HG02678 (cell line): ENCODE measurements around the gene RBM6.
A peak's percentile ranks its signal among the peaks of the same experiment; 100 is the strongest.
"Not testable (repeated sequence)": the region's sequence is repeated elsewhere in the genome, so short reads cannot be mapped to it uniquely, and the experiment has no call there.

ENCODE experiments used
- ATAC-seq: cut with Tn5 transposase; IDR thresholded peaks from one replicate; pipeline ENCODE4 v1.9.1; 2021; ENCODE audit warnings: mild to moderate bottlenecking, moderate library complexity; ENCODE audit not compliant: unreplicated experiment

Gene RBM6

GRCh38 chr3:49916686-49917085 lies 23.3 kb upstream of the RBM6 start:
- no peak for ATAC-seq

- not testable (repeated sequence) for ATAC-seq
These were observed 22.0 kb upstream of the RBM6 start for GRCh38 chr3:49917806-49918590.

GRCh38 chr3:49924683-49925082 lies 15.3 kb upstream of the RBM6 start:
- ATAC-seq: no peak

DNA sequence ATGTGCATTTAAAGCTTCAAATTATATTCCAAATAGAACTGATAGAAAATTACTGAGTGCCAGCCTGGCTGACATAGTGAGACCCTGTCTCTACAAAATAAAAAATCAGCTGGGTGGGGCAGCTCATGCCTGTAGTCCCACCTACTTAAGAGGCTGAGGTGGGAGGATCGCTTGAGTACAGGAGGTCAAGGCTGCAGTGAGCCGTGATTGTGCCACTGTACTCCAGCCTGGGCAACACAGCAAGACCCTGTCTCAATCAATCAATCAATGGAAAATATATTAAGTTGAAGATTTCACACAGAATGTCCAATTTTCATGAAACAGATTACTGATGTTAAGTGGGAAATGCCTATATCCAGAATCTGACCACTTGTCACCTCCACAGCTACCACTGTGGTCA lies 14.5 kb upstream of the RBM6 start:
- no peak for ATAC-seq

DNA sequence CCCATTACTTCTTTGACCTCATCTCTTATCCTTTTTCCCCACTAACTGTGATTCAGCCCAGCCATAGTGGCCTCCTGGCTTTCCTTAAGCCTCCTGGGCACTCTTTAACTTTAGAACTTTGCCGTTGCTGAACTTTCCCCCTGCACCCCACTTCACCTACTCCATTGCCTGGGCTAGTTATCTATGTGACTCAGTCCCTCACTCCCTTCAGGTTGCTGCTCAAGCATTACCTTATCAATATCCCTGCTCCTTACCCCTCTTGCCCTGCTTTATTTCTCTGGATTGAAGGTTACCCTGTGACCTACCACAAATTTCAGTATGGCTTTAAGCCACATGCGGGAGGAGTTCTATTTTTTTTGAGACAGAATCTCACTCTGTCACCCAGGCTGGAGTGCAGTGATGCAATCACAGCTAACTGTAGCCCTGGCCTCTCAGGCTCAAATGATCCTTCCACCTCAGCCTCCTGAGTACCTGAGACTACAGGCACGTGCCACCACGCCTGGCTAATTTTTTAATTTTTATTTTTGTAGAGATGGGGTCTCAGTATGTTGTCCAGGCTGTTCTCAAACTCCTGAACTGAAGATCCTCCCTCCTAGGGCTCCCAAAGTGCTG lies 13.7 kb upstream of the RBM6 start:
- ATAC-seq: no peak

DNA sequence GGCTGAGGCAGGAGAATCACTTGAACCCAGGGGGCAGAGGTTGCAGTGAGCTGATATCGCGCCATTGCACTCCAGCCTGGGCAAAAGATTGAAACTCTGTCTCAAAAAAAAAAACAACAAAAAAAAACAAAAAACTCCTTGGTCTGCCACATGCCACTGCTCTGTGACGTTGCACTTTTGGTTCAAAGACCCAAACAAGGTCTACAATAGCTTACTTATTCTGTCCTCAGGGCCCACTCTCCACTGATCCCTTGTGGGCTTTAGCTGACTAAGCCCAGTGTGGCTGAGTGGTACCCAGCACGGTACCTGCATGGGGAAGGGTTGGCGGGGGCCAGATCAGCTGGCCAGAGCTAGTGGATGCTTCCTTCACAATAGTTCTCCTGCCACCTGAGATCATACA lies 12.2 kb upstream of the RBM6 start:
- no peak for ATAC-seq

DNA sequence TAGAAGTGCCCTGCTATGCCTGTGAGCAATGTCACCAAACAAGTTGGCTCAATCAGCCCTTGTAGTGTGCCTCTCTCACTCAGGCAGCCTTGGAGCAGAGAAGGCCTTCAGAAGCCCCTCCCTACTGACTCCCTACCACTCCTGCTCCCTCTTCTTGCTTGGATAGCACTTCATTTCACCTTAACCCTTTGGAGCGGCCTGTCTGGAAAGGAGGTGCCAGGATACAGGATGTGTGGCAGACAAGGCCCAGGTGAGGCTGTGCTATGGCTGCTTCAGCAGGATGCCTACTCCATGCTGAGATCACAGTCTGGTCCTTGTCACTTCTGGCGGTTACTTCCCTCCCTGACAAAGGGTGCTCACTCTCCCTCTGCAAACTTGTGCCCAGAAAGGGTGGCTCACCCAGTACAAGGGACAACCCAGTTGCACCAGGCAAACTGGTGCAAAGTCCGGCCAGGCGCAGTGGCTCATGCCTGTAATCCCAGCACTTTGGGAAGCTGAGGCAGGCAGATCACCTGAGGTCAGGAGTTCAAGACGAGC lies 11.4 kb upstream of the RBM6 start:
- no peak for ATAC-seq

- ATAC-seq: peak; percentile 93
These were observed 10.4 kb upstream of the RBM6 start, which contains the start of gene MON1A for GRCh38 chr3:49929291-49930167. Gene MON1A, minus strand, starts transcription at chr3:49929811. Its CDS starts 16,465 bp downstream, at chr3:49913346.

GRCh38 chr3:49930168-49930690 lies 9.7 kb upstream of the RBM6 start:
- no peak for ATAC-seq

- ATAC-seq: no peak
These were observed 9.0 kb upstream of the RBM6 start for GRCh38 chr3:49930922-49931321.

- not testable (repeated sequence) for ATAC-seq
These were observed 7.7 kb upstream of the RBM6 start for GRCh38 chr3:49932281-49932680.

GRCh38 chr3:49937090-49937489 lies 2.9 kb upstream of the RBM6 start:
- ATAC-seq: no peak

- ATAC-seq: no peak
These were observed 808 bp downstream of the RBM6 start for GRCh38 chr3:49940667-49941249.

GRCh38 chr3:49942651-49943050 lies 2.7 kb downstream of the RBM6 start:
- ATAC-seq: no peak

DNA sequence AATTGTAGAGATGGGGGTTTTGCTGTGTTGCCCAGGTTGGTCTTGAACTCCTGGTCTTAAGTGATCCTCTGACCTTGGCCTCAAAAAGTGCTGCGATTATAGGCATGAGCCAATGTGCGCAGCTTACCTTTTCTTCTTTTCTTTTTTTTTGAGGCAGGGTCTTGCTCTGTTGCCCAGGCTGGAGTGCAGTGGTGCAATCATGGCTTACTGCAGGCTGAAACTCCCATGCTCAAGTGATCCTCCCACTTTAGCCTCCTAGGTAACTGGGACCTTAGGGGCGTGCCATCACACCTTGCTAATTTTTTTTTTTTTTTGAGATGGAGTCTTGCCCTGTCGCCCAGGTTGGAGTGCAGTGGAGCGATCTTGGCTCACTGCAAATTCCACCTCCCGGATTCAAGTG lies 13.0 kb downstream of the RBM6 start:
- ATAC-seq: no peak

DNA sequence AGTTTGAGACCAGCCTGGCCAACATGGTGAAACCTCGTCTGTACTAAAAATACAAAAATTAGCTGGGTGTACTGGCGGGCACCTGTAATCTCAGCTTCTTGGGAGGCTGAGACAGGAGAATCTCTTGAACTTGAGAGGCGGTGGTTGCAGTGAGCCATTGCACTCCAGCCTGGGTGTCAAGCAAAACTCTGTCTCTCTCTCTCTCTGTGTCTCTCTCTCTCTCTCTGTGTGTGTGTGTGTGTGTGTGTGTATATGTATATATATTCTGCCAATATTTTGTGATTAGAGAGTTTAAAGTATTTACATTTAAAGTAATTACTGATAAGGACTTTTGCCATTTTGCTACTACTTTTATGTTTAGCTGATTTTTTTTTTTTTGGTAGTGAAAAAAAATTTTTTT lies 15.7 kb downstream of the RBM6 start:
- no peak for ATAC-seq

- ATAC-seq: no peak
These were observed 26.4 kb downstream of the RBM6 start for GRCh38 chr3:49966233-49966942.

DNA sequence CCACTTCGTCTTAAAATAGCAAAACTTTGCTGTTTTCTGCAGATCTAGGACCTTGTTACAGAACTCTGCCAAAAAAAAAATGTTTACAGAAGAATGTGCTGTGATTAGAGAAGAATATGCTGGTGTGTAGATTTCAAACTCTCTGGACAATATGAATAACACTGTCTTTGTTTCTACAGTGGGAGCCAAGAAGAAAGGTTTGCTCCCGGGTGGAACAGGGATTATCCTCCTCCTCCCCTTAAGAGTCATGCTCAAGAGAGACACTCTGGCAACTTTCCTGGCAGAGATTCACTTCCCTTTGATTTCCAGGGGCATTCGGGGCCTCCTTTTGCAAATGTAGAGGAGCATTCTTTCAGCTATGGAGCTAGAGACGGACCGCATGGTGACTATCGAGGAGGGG lies 27.3 kb downstream of the RBM6 start:
- ATAC-seq: no peak

DNA sequence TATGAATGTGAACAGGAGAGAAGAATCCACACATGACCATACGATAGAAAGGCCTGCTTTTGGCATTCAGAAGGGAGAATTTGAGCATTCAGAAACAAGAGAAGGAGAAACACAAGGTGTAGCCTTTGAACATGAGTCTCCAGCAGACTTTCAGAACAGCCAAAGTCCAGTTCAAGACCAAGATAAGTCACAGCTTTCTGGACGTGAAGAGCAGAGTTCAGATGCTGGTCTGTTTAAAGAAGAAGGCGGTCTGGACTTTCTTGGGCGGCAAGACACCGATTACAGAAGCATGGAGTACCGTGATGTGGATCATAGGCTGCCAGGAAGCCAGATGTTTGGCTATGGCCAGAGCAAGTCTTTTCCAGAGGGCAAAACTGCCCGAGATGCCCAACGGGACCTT lies 28.4 kb downstream of the RBM6 start:
- ATAC-seq: no peak

GRCh38 chr3:49972656-49973055 lies 32.7 kb downstream of the RBM6 start:
- ATAC-seq: no peak
